Bronchial epithelial cell (primary cell): ENCODE results near the gene SLC30A9. TPM values are rescaled to one million over a fixed set of nuclear protein-coding genes. Genes with fewer than 3 reads are reported as not detected.

Experiments
- DNase-seq: peaks from one replicate; pipeline ENCODE4 v3.0.0-alpha.2; 2010; ENCODE audit warnings: low read depth
- FAIRE-seq: peaks from 2 replicates; lab custom pipeline; 2011; peaks lifted over from hg19 to GRCh38; lab: Jason Lieb, UNC
- H3K27me3 ChIP-seq: 2 replicates; pipeline ENCODE4 v1.5.1; 2011; ENCODE audit warnings: low read length; ENCODE audit not compliant: control insufficient read depth, insufficient read depth
- H3K36me3 ChIP-seq: 2 replicates; pipeline ENCODE4 v1.5.1; 2011; ENCODE audit warnings: low read length; ENCODE audit not compliant: control insufficient read depth, insufficient read depth
- H3K4me3 ChIP-seq: 2 replicates; pipeline ENCODE4 v1.5.1; 2011; ENCODE audit warnings: mild to moderate bottlenecking, low read depth, low read length, control low read depth
- total RNA-seq: library from RNA; depleted of rRNA; stranded (reverse); fragments of >200 nt; gene quantifications from 2 replicates; pipeline ENCODE4 v1.2.1, GENCODE V29; 2014
- TF ChIP-seq, protein P1 (sequence below): IDR thresholded peaks from 2 replicates; pipeline ENCODE4 v1.5.1; 2011; ENCODE audit warnings: mild to moderate bottlenecking, moderate library complexity, low read length, control low read depth, inconsistent platforms; ENCODE audit not compliant: insufficient read depth, severe bottlenecking

Gene SLC30A9
- total RNA-seq, 1 donor from 2014 or later: 54.5 TPM

DNA sequence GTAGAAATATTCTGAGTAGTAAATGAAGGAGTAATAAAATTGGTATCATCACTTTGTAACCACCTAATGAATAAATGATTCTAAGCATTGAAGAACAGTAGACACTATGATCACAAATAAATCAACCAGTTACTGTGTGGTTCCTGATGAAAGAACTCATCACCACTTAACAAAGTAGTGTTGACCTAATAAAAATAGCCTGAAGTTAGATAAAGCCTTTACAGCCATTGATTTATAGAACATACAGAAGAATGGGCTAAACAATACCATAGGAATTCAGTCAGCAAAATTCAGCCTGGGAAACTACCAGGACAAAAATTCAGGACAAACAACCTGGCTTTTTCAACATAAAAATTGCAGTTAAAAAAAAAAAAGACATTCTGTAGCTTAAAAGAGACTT, 9.0 kb downstream of the SLC30A9 start:
- H3K27me3 ChIP-seq: no peaks in the 10 kb centered on the region
- no peak overlapping the region for H3K4me3 ChIP-seq
- TF ChIP-seq, protein P1, sequence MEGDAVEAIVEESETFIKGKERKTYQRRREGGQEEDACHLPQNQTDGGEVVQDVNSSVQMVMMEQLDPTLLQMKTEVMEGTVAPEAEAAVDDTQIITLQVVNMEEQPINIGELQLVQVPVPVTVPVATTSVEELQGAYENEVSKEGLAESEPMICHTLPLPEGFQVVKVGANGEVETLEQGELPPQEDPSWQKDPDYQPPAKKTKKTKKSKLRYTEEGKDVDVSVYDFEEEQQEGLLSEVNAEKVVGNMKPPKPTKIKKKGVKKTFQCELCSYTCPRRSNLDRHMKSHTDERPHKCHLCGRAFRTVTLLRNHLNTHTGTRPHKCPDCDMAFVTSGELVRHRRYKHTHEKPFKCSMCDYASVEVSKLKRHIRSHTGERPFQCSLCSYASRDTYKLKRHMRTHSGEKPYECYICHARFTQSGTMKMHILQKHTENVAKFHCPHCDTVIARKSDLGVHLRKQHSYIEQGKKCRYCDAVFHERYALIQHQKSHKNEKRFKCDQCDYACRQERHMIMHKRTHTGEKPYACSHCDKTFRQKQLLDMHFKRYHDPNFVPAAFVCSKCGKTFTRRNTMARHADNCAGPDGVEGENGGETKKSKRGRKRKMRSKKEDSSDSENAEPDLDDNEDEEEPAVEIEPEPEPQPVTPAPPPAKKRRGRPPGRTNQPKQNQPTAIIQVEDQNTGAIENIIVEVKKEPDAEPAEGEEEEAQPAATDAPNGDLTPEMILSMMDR: no peak
- FAIRE-seq (no peak), DNase-seq (no peak)
- no peaks in the 10 kb centered on the region for H3K36me3 ChIP-seq

DNA sequence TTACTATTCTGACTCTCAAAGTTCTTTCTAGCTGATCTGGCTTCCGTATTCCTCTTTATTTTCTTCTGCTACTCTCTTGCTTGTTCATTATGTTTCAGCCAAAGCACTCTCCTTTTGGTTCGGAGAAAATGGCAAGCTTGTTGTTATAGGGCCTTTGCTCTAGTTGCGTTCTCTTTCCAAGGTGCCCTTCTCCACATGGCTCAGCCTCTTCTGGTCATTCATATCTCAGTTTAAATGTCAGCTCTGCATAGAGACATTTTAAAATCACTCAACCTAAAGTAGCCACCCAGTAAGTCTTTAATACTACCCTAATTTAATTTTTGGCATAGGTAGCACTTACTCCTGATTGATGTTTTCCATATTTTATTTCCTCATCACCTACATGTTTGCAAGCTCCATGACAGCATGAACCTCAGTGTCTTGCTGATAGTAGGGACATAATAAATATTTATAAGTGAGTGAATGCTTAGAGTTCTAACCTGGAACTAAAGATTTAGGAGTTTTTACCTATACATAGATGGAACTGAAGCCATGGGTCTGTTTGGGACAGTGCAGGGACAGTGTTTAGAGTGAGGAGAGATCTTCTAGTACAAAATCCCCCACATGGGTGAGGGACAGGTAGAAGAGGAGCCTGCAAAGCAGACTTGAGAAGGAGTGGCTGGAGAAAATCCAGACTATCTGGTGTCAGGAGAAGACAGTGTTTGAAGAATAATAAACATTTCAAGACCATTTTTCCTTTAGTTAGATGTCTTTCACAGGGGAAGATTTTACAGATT, 17.9 kb downstream of the SLC30A9 start:
- no peak for FAIRE-seq
- no peak for DNase-seq
- H3K27me3 ChIP-seq: no peaks in the 10 kb centered on the region
- TF ChIP-seq, protein P1: no peak
- peaks cover 1% of the 10 kb centered on the region for H3K36me3 ChIP-seq
- H3K4me3 ChIP-seq: no peak overlapping the region

DNA sequence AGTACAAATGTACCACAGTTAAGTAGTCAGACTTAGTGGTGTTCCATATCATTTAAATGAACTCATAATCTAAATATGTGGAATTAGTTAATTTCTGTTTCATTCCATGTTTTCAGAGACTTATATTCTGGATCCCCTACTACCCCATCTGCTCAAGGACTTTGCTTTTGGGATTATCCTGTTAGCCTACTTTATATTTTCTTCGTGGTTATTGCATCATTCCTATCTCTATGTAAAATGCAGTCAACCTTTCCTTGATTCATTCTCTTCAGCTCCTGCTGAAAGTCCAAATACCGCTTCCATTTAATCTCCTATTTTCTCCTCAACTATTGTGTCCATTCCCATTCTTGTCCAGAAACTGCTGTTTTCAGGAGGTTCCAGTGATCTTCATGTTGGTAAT, 25.1 kb downstream of the SLC30A9 start:
- no peak for DNase-seq
- H3K4me3 ChIP-seq: no peak overlapping the region
- no peak for FAIRE-seq
- H3K36me3 ChIP-seq: peaks cover 1% of the 10 kb centered on the region
- TF ChIP-seq, protein P1: no peak
- no peaks in the 10 kb centered on the region for H3K27me3 ChIP-seq

DNA sequence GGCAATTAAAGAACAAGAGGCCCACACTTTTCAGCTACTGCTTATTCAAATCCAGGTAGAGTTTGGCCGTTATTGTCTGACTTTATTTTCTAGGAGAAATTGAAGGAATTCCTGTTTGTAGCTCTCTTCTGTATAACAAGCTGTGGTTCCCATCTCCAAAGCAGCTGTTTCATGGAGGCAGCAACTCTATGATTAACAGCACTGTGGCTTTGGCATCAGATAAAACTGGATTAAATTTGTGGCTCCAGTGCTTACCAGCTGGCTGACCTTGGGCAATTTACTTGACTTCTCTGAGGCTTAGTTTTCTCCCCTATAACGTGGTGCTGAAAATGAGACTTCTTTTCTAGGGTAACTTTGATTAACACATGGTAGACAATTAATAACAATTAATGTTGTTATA, 28.1 kb downstream of the SLC30A9 start:
- TF ChIP-seq, protein P1: no peak
- DNase-seq (no peak), FAIRE-seq (no peak)
- H3K27me3 ChIP-seq: no peaks in the 10 kb centered on the region
- H3K36me3 ChIP-seq: no peaks in the 10 kb centered on the region
- no peak overlapping the region for H3K4me3 ChIP-seq

DNA sequence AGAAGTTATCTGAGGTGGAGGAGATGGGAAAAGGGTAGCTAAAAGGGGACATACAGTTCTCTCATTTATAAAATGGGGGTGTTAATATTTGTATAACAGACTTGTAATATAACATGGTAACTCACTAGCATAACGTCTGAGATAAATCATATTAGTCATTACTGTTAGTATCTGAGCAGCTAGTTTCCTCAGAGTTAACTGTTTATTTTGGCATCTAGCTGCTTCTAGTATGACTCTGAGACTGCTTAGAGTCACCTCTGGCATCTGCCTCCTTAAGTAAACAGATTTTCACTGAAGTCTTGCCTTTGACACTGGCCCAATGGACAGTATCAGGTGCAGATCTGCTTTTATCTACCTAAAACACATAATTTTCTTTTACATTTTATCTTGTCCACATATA, 58.1 kb downstream of the SLC30A9 start:
- TF ChIP-seq, protein P1: no peak
- Histone ChIP-seq H3K4me3 (no peak overlapping the region), H3K36me3 (no peaks in the 10 kb centered on the region), H3K27me3 (no peaks in the 10 kb centered on the region)
- FAIRE-seq (no peak), DNase-seq (peak; percentile 76)
